ENCODE measurements around the gene REC8.

Gene REC8

GRCh38 chr14:24171422-24172260, at the start of gene REC8:
Gene REC8, plus strand, starts transcription at chr14:24172080. Its CDS starts 473 bp downstream, at chr14:24172553.
- DNase-seq (ENCODE audit: low read depth): no peak

- DNase-seq (ENCODE audit: low read depth): no peak
Measured at GRCh38 chr14:24122416-24122815, 49.5 kb upstream of the REC8 start.

- no peak for DNase-seq (ENCODE audit: low read depth)
Measured at GRCh38 chr14:24122898-24123297, 49.0 kb upstream of the REC8 start.

- DNase-seq (ENCODE audit: low read depth): no peak
Measured at GRCh38 chr14:24123424-24124417, 48.2 kb upstream of the REC8 start.

GRCh38 chr14:24126939-24127338, 44.9 kb upstream of the REC8 start:
- DNase-seq (ENCODE audit: low read depth): no peak

- no peak for DNase-seq (ENCODE audit: low read depth)
Measured at GRCh38 chr14:24127673-24128072, 44.2 kb upstream of the REC8 start.

GRCh38 chr14:24129410-24129998, 42.4 kb upstream of the REC8 start:
- no peak for DNase-seq (ENCODE audit: low read depth)

GRCh38 chr14:24130380-24130716, 41.5 kb upstream of the REC8 start, which contains the start of gene FITM1:
Gene FITM1, plus strand, starts transcription at chr14:24130659. Its CDS starts 905 bp downstream, at chr14:24131564.
- DNase-seq (ENCODE audit: low read depth): no peak

- DNase-seq (ENCODE audit: low read depth): no peak
Measured at GRCh38 chr14:24130717-24131548, 40.9 kb upstream of the REC8 start.

- DNase-seq (ENCODE audit: low read depth): no peak
Measured at GRCh38 chr14:24131549-24131966, 40.3 kb upstream of the REC8 start.

GRCh38 chr14:24132061-24132685, 39.7 kb upstream of the REC8 start:
- DNase-seq (ENCODE audit: low read depth): no peak

GRCh38 chr14:24132976-24133375, 38.9 kb upstream of the REC8 start:
- no peak for DNase-seq (ENCODE audit: low read depth)

- DNase-seq (ENCODE audit: low read depth): no peak
Measured at GRCh38 chr14:24133735-24134134, 38.1 kb upstream of the REC8 start.

GRCh38 chr14:24135584-24135833, 36.4 kb upstream of the REC8 start:
- DNase-seq (ENCODE audit: low read depth): no peak

GRCh38 chr14:24135834-24136683, 35.8 kb upstream of the REC8 start, which contains the start of gene PSME1:
Gene PSME1, plus strand, starts transcription at chr14:24136194. Its CDS starts 69 bp downstream, at chr14:24136263.
- peak; percentile 69 for DNase-seq (ENCODE audit: low read depth)

- DNase-seq (ENCODE audit: low read depth): no peak
Measured at GRCh38 chr14:24136684-24137528, 35.0 kb upstream of the REC8 start.

- DNase-seq (ENCODE audit: low read depth): no peak
Measured at GRCh38 chr14:24137529-24138395, 34.1 kb upstream of the REC8 start.
